Thyroid gland (tissue), 4 donors: Measurements from ENCODE around the gene ARHGAP35. TPM values are rescaled to one million over a fixed set of nuclear protein-coding genes. Genes with fewer than 3 reads are reported as not detected.

Experiments
- DNase-seq, 2 donors: peaks; one replicate each; pipeline ENCODE4 v3.0.0-alpha.2; 2019
- H3K27ac ChIP-seq, 3 donors: fragments of 200-600 bp; sonication (generic); 1 replicate in 2 of 3; 2 replicates in 1 of 3; pipeline ENCODE4 v1.5.1; 2016 to 2019; ENCODE audit warnings: mild to moderate bottlenecking in 1 of 3, moderate library complexity in 1 of 3
- H3K27me3 ChIP-seq: fragments of 200-600 bp; sonication (generic); one replicate; pipeline ENCODE4 v1.5.1; 2019
- H3K36me3 ChIP-seq, 2 donors: fragments of 200-600 bp; sonication (generic); one replicate each; pipeline ENCODE4 v1.5.1; 2016 to 2019
- H3K4me1 ChIP-seq, 2 donors: fragments of 200-600 bp; sonication (generic); one replicate each; pipeline ENCODE4 v1.5.1; 2017 to 2019
- H3K4me3 ChIP-seq, 3 donors: fragments of 200-600 bp; sonication (generic); replicated peaks in 1 of 3; 1 replicate in 2 of 3; 2 replicates in 1 of 3; pipeline ENCODE4 v1.5.1; 2016; ENCODE audit warnings: mild to moderate bottlenecking in 1 of 3
- H3K9me3 ChIP-seq: fragments of 200-600 bp; sonication (generic); one replicate; pipeline ENCODE4 v1.5.1; 2017
- CTCF ChIP-seq, 6 experiments: fragments of 200-600 bp in 3 of 6; fragments of 450-650 bp in 3 of 6; sonication (generic) in 3 of 6; IDR thresholded peaks; one replicate each; pipeline ENCODE4 v1.5.1; 2016 to 2019; ENCODE audit warnings: antibody characterized with exemption in 6 of 6, mild to moderate bottlenecking in 2 of 6, inconsistent platforms in 1 of 6, moderate library complexity in 1 of 6
- POLR2A ChIP-seq, 2 donors: fragments of 450-650 bp; IDR thresholded peaks; one replicate each; pipeline ENCODE4 v1.6.1; 2017; ENCODE audit warnings: antibody characterized with exemption in 2 of 2, mild to moderate bottlenecking in 2 of 2, moderate library complexity in 1 of 2
- WGBS, 2 donors: methylation state at CpG; one replicate each; pipeline ENCODE4 v1.1.5; 2017; 5-methylcytosine and 5-hydroxymethylcytosine counted together
- intact Hi-C: fragments of 100-400 bp; cut with DNase I; formaldehyde crosslinking; loops from one replicate; pipeline ENCODE4 v1.15.1; 2023
- total RNA-seq, 4 donors: library from RNA; depleted of rRNA; stranded (reverse); fragments of >200 nt; gene quantifications; one replicate each; pipeline ENCODE4 v1.2.3, GENCODE V29; 2016

Gene ARHGAP35
- total RNA-seq, 4 donors from 2014 or later = 51.2 to 82.9 (median 67.0) TPM

DNA sequence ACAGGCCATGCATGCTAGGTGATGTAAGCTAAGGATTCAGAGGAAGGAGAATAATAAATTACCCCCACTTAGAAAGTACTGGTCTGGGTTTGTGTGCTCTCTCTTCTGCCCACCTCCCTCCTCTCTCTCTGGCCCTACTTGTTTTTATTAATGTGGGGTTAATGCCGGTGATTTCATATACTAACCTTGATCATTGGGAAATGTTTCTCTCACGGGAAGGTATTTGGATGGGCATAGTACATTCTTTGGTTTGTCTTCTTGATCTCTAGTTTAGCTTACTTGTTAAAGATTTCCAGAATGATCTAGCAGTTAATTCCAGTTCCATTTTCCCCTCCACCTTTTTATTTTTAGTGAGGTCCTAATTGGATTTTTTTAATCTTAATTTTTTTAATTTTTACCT lies 24.6 kb downstream of the ARHGAP35 start:
- TF ChIP-seq POLR2A (IDR thresholded peaks at IDR 0.05) (no peak), CTCF (IDR thresholded peaks at IDR 0.05) (no peak)
- Histone ChIP-seq H3K27me3 (no peaks in the 10 kb centered on the region), H3K9me3 (no peaks in the 10 kb centered on the region), H3K27ac (no peak overlapping the region), H3K36me3 (no peaks in the 10 kb centered on the region), H3K4me3 (no peak overlapping the region), H3K4me1 (peaks cover 2% of the 10 kb centered on the region in 2 donors)
- WGBS, 2 donors = 85 to 89% methylated on average over 2 of the region's 2 CpGs
- no peak for DNase-seq
- intact Hi-C loops = no loop called here

GRCh38 chr19:46886546-46887239 lies 25.9 kb downstream of the ARHGAP35 start:
- H3K4me1 ChIP-seq = peaks cover 8% of the 10 kb centered on the region in 2 donors
- intact Hi-C loops = no loop called here
- WGBS, 2 donors = 92 to 94% methylated on average over 5 of the region's 5 CpGs

DNA sequence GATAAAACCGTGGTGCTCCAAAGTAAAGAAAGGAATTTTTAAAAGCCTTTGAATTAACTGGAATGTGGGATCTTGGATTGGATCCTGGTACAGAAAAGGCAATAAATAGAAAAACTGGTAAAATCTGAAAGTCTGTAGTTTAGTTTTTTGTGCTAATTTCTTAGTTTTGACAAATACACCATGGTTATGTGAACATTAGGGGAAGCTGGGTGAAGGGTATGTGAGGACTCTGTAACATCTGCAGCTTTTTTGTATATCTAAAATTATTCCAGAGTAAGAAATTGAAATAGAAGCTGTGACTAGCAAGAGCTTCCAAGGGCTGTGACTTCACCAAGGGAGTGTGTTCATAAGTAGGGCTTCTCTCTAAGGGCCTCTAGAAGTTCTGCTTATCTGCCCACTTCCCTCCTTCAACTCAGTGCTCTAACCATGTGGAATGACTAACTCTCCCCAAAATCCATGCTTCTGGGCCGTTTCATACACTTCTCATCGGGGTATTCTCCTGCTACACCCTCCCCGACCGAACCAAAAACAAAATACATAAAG lies 26.5 kb downstream of the ARHGAP35 start:
- TF ChIP-seq CTCF (IDR thresholded peaks at IDR 0.05) (no peak), POLR2A (IDR thresholded peaks at IDR 0.05) (no peak)
- 96 to 99% methylated on average over 5 of the region's 5 CpGs for WGBS, 2 donors
- H3K36me3 ChIP-seq = no peaks in the 10 kb centered on the region
- intact Hi-C loops = no loop called here
- H3K4me3 ChIP-seq = no peak overlapping the region
- DNase-seq = no peak
- H3K9me3 ChIP-seq = no peaks in the 10 kb centered on the region
- no peaks in the 10 kb centered on the region for H3K27me3 ChIP-seq
- H3K4me1 ChIP-seq = peaks cover 10% of the 10 kb centered on the region in 2 donors
- H3K27ac ChIP-seq = no peak overlapping the region

More at GRCh38 chr19:46886546-46887239, 25.9 kb downstream of the ARHGAP35 start:
- Histone ChIP-seq H3K4me3 (no peak overlapping the region), H3K36me3 (no peaks in the 10 kb centered on the region), H3K27ac (no peak overlapping the region), H3K27me3 (no peaks in the 10 kb centered on the region), H3K9me3 (no peaks in the 10 kb centered on the region)
- no peak for DNase-seq
- no peak for TF ChIP-seq POLR2A (IDR thresholded peaks at IDR 0.05)

DNA sequence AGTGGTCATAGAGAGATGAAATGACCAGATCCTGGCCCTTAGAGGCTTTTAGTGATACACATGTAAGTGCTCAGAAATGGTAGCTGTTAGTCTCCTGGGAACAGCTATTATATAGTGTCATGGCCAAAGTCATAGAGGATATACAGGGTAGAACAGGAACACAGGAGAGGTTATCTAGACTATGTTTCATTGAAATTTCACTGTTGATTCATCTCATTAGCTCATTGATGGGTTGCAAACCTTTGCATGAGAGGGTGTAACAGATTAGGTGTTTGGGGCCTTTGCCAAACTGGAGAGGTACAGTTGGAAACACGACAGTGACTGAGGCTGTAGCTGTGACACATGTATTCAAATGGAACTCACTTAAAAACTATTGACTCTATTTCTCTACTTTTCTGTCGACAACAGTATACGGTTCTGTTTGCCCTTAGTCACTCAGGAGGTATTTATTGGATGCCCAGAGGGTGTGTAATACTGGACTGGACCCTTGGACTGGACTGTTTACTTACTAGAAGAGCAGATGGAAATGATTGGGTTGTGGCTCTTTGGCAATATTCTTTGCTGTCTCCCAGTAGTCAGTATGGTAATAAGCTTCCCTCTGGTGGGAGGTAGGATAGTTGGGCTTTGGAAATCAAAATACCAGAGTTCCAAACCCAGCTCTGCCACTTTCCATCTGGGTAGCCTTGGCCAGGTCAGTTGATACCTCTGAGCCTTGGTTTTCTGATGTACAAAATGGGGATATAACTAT lies 29.8 kb downstream of the ARHGAP35 start:
- DNase-seq = no peak
- no peaks in the 10 kb centered on the region for H3K36me3 ChIP-seq
- H3K4me3 ChIP-seq = no peak overlapping the region
- WGBS, 2 donors = 51 to 73% methylated on average over 3 of the region's 3 CpGs
- no peaks in the 10 kb centered on the region for H3K27me3 ChIP-seq
- no peak for TF ChIP-seq POLR2A (IDR thresholded peaks at IDR 0.05)
- TF ChIP-seq CTCF (IDR thresholded peaks at IDR 0.05) = no peak
- H3K27ac ChIP-seq = no peak overlapping the region
- H3K4me1 ChIP-seq = peaks cover 19 to 28% of the 10 kb centered on the region in 2 donors
- intact Hi-C loops = no loop called here
- H3K9me3 ChIP-seq = no peaks in the 10 kb centered on the region

DNA sequence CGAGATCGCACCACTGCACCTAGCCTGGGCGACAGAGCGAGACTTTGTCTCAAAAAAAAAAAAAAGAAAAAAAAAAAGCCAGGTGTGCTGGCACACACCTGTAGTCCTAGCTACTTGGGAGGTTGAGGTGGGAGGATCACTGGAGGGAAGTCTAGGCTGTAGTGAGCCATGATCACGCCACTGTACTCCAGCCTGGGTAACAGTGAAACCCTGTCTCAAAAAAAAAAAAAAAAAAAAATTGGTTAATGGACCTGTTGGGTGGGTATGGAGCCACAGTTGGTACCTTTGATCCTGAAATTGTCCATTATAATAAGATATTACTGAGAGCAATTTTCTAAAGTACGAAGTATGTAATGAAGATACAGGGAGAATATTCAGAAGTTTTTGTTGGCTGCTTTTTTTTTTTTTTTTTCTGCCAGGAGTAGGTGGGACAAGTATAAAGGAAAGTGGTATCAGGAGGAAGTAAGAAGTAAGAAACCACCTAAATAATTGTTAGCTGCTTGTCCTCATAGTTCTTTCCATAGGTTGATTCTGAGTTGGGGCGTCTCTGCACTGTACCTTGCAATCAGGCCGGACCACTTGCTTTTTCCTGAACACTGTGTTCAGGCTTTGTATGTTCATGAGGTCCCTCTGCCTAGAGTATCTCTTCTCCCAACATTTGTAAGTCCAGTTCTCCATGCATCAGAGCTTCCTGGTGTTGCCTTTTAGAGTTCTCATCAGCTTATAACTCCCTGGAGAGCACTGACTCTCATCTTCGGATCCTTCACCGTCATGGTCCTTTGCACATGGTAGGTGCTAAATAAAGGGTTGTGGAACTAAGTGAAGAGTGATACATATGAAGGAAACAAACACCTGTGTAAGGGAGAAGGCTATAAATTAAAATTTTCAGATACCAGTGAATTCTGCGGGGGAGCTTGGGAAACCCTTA lies 31.7 kb downstream of the ARHGAP35 start:
- peak in 1 of 2 donors; percentile 16 for DNase-seq
- no peaks in the 10 kb centered on the region for H3K9me3 ChIP-seq
- 66 to 67% methylated on average over 11 of the region's 11 CpGs for WGBS, 2 donors
- no peak overlapping the region for H3K27ac ChIP-seq
- no peaks in the 10 kb centered on the region for H3K27me3 ChIP-seq
- no peak overlapping the region for H3K4me3 ChIP-seq
- no peaks in the 10 kb centered on the region for H3K36me3 ChIP-seq
- intact Hi-C loops = no loop called here
- peaks cover 19 to 35% of the 10 kb centered on the region in 2 donors for H3K4me1 ChIP-seq
- TF ChIP-seq POLR2A (IDR thresholded peaks at IDR 0.05) = no peak
- no peak for TF ChIP-seq CTCF (IDR thresholded peaks at IDR 0.05)
